IMR-90 (cell line): Measurements from ENCODE around the gene RALGAPA1.

Experiments
- CEBPB ChIP-seq: IDR thresholded peaks from 2 replicates; pipeline ENCODE4 v1.6.1; 2012; ENCODE audit warnings: low read depth, low read length, improper control_type of control experiment
- CHD1 ChIP-seq: IDR thresholded peaks from 2 replicates; pipeline ENCODE4 v1.6.1; 2012; ENCODE audit warnings: low read depth, low read length, improper control_type of control experiment
- FOS ChIP-seq: fragments of 150-350 bp; IDR thresholded peaks from 2 replicates; pipeline ENCODE4 v1.6.1; 2016; ENCODE audit warnings: low read depth, low read length
- MAFK ChIP-seq: IDR thresholded peaks from 2 replicates; pipeline ENCODE4 v1.6.1; 2012; ENCODE audit warnings: low read depth, low read length, improper control_type of control experiment
- POLR2A ChIP-seq: IDR thresholded peaks from 2 replicates; pipeline ENCODE4 v1.6.1; 2012; ENCODE audit warnings: mild to moderate bottlenecking, low read depth, low read length
- RFX5 ChIP-seq: IDR thresholded peaks from 2 replicates; pipeline ENCODE4 v1.8.0; 2012; ENCODE audit warnings: low read depth, mild to moderate bottlenecking, low read length, moderate library complexity
- TF ChIP-seq, protein P1 (sequence below): conservative IDR thresholded peaks from 2 replicates; pipeline ENCODE4 v1.5.1; 2012; ENCODE audit warnings: mild to moderate bottlenecking, low read depth, low read length, improper control_type of control experiment

- TF ChIP-seq FOS (no peak), POLR2A (no peak), CEBPB (no peak), MAFK (no peak), RFX5 (no peak), CHD1 (no peak)
- TF ChIP-seq, protein P1, sequence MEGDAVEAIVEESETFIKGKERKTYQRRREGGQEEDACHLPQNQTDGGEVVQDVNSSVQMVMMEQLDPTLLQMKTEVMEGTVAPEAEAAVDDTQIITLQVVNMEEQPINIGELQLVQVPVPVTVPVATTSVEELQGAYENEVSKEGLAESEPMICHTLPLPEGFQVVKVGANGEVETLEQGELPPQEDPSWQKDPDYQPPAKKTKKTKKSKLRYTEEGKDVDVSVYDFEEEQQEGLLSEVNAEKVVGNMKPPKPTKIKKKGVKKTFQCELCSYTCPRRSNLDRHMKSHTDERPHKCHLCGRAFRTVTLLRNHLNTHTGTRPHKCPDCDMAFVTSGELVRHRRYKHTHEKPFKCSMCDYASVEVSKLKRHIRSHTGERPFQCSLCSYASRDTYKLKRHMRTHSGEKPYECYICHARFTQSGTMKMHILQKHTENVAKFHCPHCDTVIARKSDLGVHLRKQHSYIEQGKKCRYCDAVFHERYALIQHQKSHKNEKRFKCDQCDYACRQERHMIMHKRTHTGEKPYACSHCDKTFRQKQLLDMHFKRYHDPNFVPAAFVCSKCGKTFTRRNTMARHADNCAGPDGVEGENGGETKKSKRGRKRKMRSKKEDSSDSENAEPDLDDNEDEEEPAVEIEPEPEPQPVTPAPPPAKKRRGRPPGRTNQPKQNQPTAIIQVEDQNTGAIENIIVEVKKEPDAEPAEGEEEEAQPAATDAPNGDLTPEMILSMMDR = no peak
Observed at GRCh38 chr14:35637851-35638250, 171.2 kb downstream of the RALGAPA1 start.
